Neural progenitor cell (in vitro differentiated cells): Measurements from ENCODE around the gene ITCH.

Source experiments
- EZH2 ChIP-seq: fragments of 200-600 bp; sonication (generic); IDR thresholded peaks from 2 replicates; pipeline ENCODE4 v1.6.1; 2017; ENCODE audit warnings: antibody characterized with exemption, mild to moderate bottlenecking, moderate library complexity
- EZH2phosphoT487 ChIP-seq: fragments of 200-600 bp; sonication (generic); IDR thresholded peaks from 2 replicates; pipeline ENCODE4 v1.6.1; 2017; ENCODE audit warnings: antibody characterized with exemption
- TF ChIP-seq, protein P1 (sequence below): fragments of 200-600 bp; sonication (generic); IDR thresholded peaks from 2 replicates; pipeline ENCODE4 v1.5.1; 2017; ENCODE audit warnings: antibody characterized with exemption, mild to moderate bottlenecking

DNA sequence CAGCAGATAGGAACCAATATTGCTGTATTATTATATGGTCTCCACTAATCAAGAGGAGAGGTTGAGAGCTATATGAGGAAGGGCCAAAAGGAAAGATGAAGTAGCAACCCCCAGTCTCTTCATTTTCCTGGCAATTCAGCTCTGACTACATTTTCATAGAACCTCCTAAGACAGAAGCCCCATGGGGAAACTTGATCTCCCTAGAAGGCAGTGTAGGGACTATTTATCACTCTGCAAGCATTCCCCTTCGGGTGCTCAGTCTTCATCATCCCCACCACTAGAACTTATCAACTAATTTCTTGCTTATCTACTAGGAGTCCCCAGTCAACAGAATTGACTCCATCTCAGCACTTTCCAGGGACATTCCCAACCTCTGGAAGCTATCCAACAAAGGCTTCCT, 25.5 kb upstream of the ITCH start:
- TF ChIP-seq, protein P1, sequence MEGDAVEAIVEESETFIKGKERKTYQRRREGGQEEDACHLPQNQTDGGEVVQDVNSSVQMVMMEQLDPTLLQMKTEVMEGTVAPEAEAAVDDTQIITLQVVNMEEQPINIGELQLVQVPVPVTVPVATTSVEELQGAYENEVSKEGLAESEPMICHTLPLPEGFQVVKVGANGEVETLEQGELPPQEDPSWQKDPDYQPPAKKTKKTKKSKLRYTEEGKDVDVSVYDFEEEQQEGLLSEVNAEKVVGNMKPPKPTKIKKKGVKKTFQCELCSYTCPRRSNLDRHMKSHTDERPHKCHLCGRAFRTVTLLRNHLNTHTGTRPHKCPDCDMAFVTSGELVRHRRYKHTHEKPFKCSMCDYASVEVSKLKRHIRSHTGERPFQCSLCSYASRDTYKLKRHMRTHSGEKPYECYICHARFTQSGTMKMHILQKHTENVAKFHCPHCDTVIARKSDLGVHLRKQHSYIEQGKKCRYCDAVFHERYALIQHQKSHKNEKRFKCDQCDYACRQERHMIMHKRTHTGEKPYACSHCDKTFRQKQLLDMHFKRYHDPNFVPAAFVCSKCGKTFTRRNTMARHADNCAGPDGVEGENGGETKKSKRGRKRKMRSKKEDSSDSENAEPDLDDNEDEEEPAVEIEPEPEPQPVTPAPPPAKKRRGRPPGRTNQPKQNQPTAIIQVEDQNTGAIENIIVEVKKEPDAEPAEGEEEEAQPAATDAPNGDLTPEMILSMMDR, result no peak
- no peak for TF ChIP-seq EZH2
- TF ChIP-seq EZH2phosphoT487, result no peak
